Left cardiac atrium (tissue), 4 donors: ENCODE measurements around the gene ELOF1. TPM values are rescaled to one million over a fixed set of nuclear protein-coding genes. Genes with fewer than 3 reads are reported as not detected.
"Not testable (repeated sequence)": the region's sequence is repeated elsewhere in the genome, so short reads cannot be mapped to it uniquely, and the experiment has no call there.

Source experiments
- ATAC-seq, 2 donors: fragments of 200-7000 bp; cut with Tn5 transposase; one replicate each; pipeline ENCODE4 v1.9.1; 2020; ENCODE audit warnings: mild to moderate bottlenecking in 2 of 2, moderate library complexity in 2 of 2
- DNase-seq: peaks from one replicate; pipeline ENCODE4 v3.0.0-alpha.2; 2020
- intact Hi-C, 2 donors: fragments of 100-400 bp; cut with DNase I; formaldehyde crosslinking; loops; one replicate each; pipeline versions ENCODE4 v1.14.1 to v1.15.1; 2022 to 2023
- total RNA-seq, 2 donors: library from RNA; stranded (reverse); fragmentation: NEBNext Ultra II Directional; extraction: Animal tissue kit (Norgen Biotek cat#: 25700); gene quantifications; one replicate each; pipeline ENCODE4 v1.2.1, GENCODE V29; 2021
- donor health status: DM: no; HTN: yes; CAD: no.
- donor health status: DM: no; HTN: yes; CAD: no; lungs with severe emphysema.
- donor health status: DM: yes; HTN: yes; CAD: no.
- donor health status: Dilated cardiomyopathy.

ELOF1 gene
- total RNA-seq, 2 donors from 2014 or later = 36.8 to 37.2 TPM

GRCh38 chr19:11574689-11575088 lies 15.7 kb upstream of the ELOF1 start:
- intact Hi-C loops = no loop called here

GRCh38 chr19:11573763-11574162 lies 14.7 kb upstream of the ELOF1 start:
- ATAC-seq, intact Hi-C loops, DNase-seq: not testable (repeated sequence)

More at GRCh38 chr19:11574689-11575088, 15.7 kb upstream of the ELOF1 start:
- DNase-seq (no peak), ATAC-seq (no peak)

- ATAC-seq, intact Hi-C loops, DNase-seq: not testable (repeated sequence)
Measured at GRCh38 chr19:11573354-11573753, 14.3 kb upstream of the ELOF1 start.

- no peak for ATAC-seq
- intact Hi-C loops = no loop called here
- DNase-seq = no peak
Measured at GRCh38 chr19:11570039-11570462, 11.0 kb upstream of the ELOF1 start.

- no peak for ATAC-seq
- intact Hi-C loops = no loop called here
- no peak for DNase-seq
Measured at GRCh38 chr19:11566164-11566563, 7.1 kb upstream of the ELOF1 start.

- DNase-seq, intact Hi-C loops, ATAC-seq: not testable (repeated sequence)
Measured at GRCh38 chr19:11565649-11565980, 6.6 kb upstream of the ELOF1 start.

GRCh38 chr19:11564082-11564807 lies 5.2 kb upstream of the ELOF1 start:
- not testable (repeated sequence) for DNase-seq, ATAC-seq

GRCh38 chr19:11563532-11563931 lies 4.5 kb upstream of the ELOF1 start:
- DNase-seq (no peak), ATAC-seq (no peak)
- intact Hi-C loops = no loop called here

More at GRCh38 chr19:11564082-11564807, 5.2 kb upstream of the ELOF1 start:
- intact Hi-C loops = not testable (repeated sequence)

GRCh38 chr19:11560404-11561051 lies 1.5 kb upstream of the ELOF1 start:
- DNase-seq (no peak), ATAC-seq (peak; percentile 45 to 47)
- intact Hi-C loops = no loop called here

GRCh38 chr19:11556634-11557420 lies 2.2 kb downstream of the ELOF1 start:
- DNase-seq = no peak
- intact Hi-C loops = no loop called here
- no peak for ATAC-seq

- ATAC-seq (peak in 1 of 2 donors; percentile 1), DNase-seq (no peak)
- intact Hi-C loops = no loop called here
Measured at GRCh38 chr19:11555246-11555645, 3.8 kb downstream of the ELOF1 start.

GRCh38 chr19:11554160-11554559 lies 4.9 kb downstream of the ELOF1 start:
- intact Hi-C loops = no loop called here
- no peak for ATAC-seq
- no peak for DNase-seq

- ATAC-seq (no peak), DNase-seq (no peak)
- intact Hi-C loops = no loop called here
Measured at GRCh38 chr19:11552666-11553372, 6.2 kb downstream of the ELOF1 start.

GRCh38 chr19:11551603-11552235 lies 7.3 kb downstream of the ELOF1 start:
- intact Hi-C loops = no loop called here
- ATAC-seq = peak; percentile 36 to 45
- no peak for DNase-seq

- no peak for ATAC-seq
- no peak for DNase-seq
- intact Hi-C loops = no loop called here
Measured at GRCh38 chr19:11550265-11550664, 8.8 kb downstream of the ELOF1 start.

- ATAC-seq = no peak
- intact Hi-C loops = no loop called here
- DNase-seq = no peak
Measured at GRCh38 chr19:11549386-11549953, 9.6 kb downstream of the ELOF1 start.

- intact Hi-C loops = no loop called here
- ATAC-seq (no peak), DNase-seq (no peak)
Measured at GRCh38 chr19:11547929-11548700, 10.9 kb downstream of the ELOF1 start.

GRCh38 chr19:11541238-11541637 lies 17.8 kb downstream of the ELOF1 start:
- DNase-seq = no peak
- intact Hi-C loops = no loop called here
- no peak for ATAC-seq
